Uterus (tissue), 4 donors: ENCODE data around the gene RFX7. TPM values are rescaled to one million over a fixed set of nuclear protein-coding genes. Genes with fewer than 3 reads are reported as not detected.
A peak's percentile ranks its signal among the peaks of the same experiment; 100 is the strongest.

Experiments
- DNase-seq, 2 donors: peaks; one replicate each; pipeline ENCODE4 v3.0.0-alpha.2; 2019 to 2020
- H3K27ac ChIP-seq, 2 donors: fragments of 200-600 bp; sonication (generic); 1 replicate in 1 of 2; 2 replicates in 1 of 2; pipeline ENCODE4 v1.5.1; 2016 to 2018
- H3K27me3 ChIP-seq, 2 donors: fragments of 200-600 bp; sonication (generic); one replicate each; pipeline ENCODE4 v1.5.1; 2018 to 2019; ENCODE audit warnings: control low read depth in 1 of 2
- H3K36me3 ChIP-seq, 2 donors: fragments of 200-600 bp; sonication (generic); one replicate each; pipeline ENCODE4 v1.5.1; 2019; ENCODE audit warnings: control low read depth in 1 of 2
- H3K4me1 ChIP-seq, 2 donors: fragments of 200-600 bp; sonication (generic); one replicate each; pipeline ENCODE4 v1.5.1; 2018 to 2019; ENCODE audit warnings: control low read depth in 1 of 2
- H3K4me3 ChIP-seq, 2 donors: fragments of 200-600 bp; sonication (generic); 1 replicate in 1 of 2; 2 replicates in 1 of 2; pipeline ENCODE4 v1.5.1; 2018 to 2019; ENCODE audit warnings: mild to moderate bottlenecking in 1 of 2
- H3K9me3 ChIP-seq, 2 donors: fragments of 200-600 bp; sonication (generic); one replicate each; pipeline ENCODE4 v1.5.1; 2019; ENCODE audit warnings: control low read depth in 1 of 2
- CTCF ChIP-seq, 4 experiments: fragments of 200-600 bp in 2 of 4; fragments of 450-650 bp in 2 of 4; sonication (generic) in 2 of 4; IDR thresholded peaks; one replicate each; pipeline ENCODE4 v1.5.1; 2016 to 2019; ENCODE audit warnings: antibody characterized with exemption in 4 of 4, mild to moderate bottlenecking in 2 of 4, moderate library complexity in 1 of 4
- POLR2A ChIP-seq, 2 donors: fragments of 450-650 bp; IDR thresholded peaks; one replicate each; pipeline ENCODE4 v1.6.1; 2016; ENCODE audit warnings: antibody characterized with exemption in 2 of 2, mild to moderate bottlenecking in 1 of 2, moderate library complexity in 1 of 2
- intact Hi-C: fragments of 100-400 bp; cut with DNase I; formaldehyde crosslinking; loops from one replicate; pipeline ENCODE4 v1.15.1; 2023; ENCODE audit warnings: low total_unique reads
- small RNA-seq: library from RNA; depleted of rRNA; stranded (forward); fragments of <200 nt; gene quantifications from one replicate; pipeline ENCODE3, GENCODE V24; 2016
- total RNA-seq, 4 donors: library from RNA; depleted of rRNA in 3 of 4; stranded (reverse); fragments of >200 nt in 3 of 4; gene quantifications; one replicate each; pipeline versions ENCODE4 v1.1.0 to v1.2.4, GENCODE V29; 2014 to 2023
- donor health status: DM: yes; HTN: yes; CAD: no.

The RFX7 gene
- total RNA-seq, 4 donors from 2014 or later, result 3.1 to 22.9 (median 11.9) TPM

DNA sequence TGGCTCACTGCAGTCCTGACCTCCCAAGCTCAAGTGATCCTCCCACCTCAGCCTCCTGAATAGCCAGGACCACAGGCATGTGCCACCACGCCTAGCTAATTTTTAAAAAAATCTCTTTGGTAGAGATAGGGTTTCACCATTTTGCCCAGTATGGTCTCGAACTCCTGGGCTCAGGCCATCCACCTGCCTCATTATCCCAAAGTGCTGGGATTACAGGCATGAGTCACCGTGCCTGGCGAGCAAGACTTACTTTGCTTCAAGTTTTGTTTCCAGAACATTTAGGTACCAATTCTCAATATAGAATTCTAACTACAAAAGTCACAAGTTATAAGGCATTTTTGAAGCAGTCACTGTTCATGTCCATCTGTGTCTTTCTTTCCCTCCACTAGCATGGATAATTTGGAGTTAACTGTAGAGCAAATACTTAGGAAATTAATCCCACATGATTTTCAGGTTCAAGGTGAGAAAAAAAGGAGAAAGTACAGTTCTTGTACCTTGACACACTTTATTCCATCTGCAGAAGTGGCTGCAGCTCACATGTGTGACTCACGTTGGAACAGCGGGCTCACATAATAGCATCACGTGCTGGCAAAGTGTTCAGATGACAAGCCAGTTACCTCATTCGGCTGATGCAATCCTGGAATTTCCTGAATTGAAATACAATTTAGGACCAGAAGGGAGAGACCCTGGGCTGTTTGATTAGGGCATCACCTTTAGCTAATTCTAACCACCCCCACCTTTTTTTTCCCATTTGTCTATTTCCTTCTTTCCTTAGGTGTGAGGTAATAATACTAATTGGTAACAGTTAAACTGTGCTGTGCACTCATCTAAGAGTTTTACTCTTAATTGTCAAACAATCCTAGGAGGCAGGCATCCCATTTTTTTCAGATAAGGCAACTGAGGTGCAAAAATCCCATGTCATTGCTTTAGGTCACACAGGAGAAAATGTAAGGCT is 203.3 kb downstream of the RFX7 start:
- H3K4me1 ChIP-seq, result peaks cover 0 to 6% of the 10 kb centered on the region in 2 donors
- H3K27me3 ChIP-seq, result no peaks in the 10 kb centered on the region
- DNase-seq, result peak; percentile 65 to 85
- intact Hi-C loops, result no loop called here
- no peak for TF ChIP-seq POLR2A (IDR thresholded peaks at IDR 0.05)
- peak in 1 of 4 experiments; percentile 4 for TF ChIP-seq CTCF (IDR thresholded peaks at IDR 0.05)
- no peaks in the 10 kb centered on the region for H3K36me3 ChIP-seq
- H3K4me3 ChIP-seq, result no peak overlapping the region
- H3K27ac ChIP-seq, result peak overlapping the region; percentile 48 to 70
- H3K9me3 ChIP-seq, result no peaks in the 10 kb centered on the region

DNA sequence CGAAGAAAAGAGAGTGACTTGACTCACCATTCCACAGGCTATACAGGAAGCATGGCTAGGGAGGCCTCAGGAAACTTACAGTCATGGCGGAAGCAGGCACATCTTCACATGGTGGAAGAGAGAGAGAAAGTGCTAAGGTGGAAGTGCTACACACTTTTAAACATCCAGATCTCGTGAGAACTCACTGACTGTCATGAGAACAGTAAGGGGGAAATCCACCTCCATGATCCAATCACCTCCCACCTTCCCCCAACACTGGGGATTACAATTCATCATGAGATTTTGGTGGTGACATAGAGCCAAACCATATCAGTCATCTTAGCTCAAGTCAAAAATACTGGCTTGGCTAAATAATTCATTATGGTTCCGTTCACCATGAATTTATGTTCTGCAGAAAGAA is 205.0 kb downstream of the RFX7 start:
- intact Hi-C loops, result no loop called here
- H3K4me1 ChIP-seq, result peaks cover 0 to 6% of the 10 kb centered on the region in 2 donors
- no peaks in the 10 kb centered on the region for H3K27me3 ChIP-seq
- no peak for DNase-seq
- no peak overlapping the region for H3K4me3 ChIP-seq
- no peaks in the 10 kb centered on the region for H3K36me3 ChIP-seq
- TF ChIP-seq POLR2A (IDR thresholded peaks at IDR 0.05) (no peak), CTCF (IDR thresholded peaks at IDR 0.05) (no peak)
- H3K27ac ChIP-seq, result no peak overlapping the region
- no peaks in the 10 kb centered on the region for H3K9me3 ChIP-seq

- no peak overlapping the region for H3K27ac ChIP-seq
- H3K4me1 ChIP-seq, result peaks cover 0 to 6% of the 10 kb centered on the region in 2 donors
- H3K9me3 ChIP-seq, result no peaks in the 10 kb centered on the region
- no peak overlapping the region for H3K4me3 ChIP-seq
- intact Hi-C loops, result no loop called here
- no peak for DNase-seq
- H3K36me3 ChIP-seq, result no peaks in the 10 kb centered on the region
- H3K27me3 ChIP-seq, result no peaks in the 10 kb centered on the region
- TF ChIP-seq CTCF (IDR thresholded peaks at IDR 0.05), result no peak
- TF ChIP-seq POLR2A (IDR thresholded peaks at IDR 0.05), result no peak
Measured at GRCh38 chr15:56038015-56038414, 205.7 kb downstream of the RFX7 start.

Small RNA genes within 50 kb of the gene (small RNA-seq; reads per million reads assigned to genes)
- gene CD24P2 (not detected), gene RNU6-1287P (not detected)

Other genes starting within 250 kb of the RFX7 start
- gene TEX9, start 121.5 kb upstream of the RFX7 start, total RNA-seq, result 10 to 100 TPM in 2 of 4 donors, 1 to 10 TPM in 1, under 1 TPM in 1; 0.88 to 33.4 (median 12.7) TPM
- gene MNS1, start 221.3 kb upstream of the RFX7 start, total RNA-seq, result 1 to 10 TPM in 3 of 4 donors, not detected in 1; 2.3 to 6.7 (median 4.6) TPM